ENCODE measurements around the gene TCERG1L. TPM values are rescaled to one million over a fixed set of nuclear protein-coding genes. Genes with fewer than 3 reads are reported as not detected.

TCERG1L gene
- total RNA-seq, 1 experiment from 2014 or later, result 1.5 TPM

GRCh38 chr10:131310551-131311401 lies 745 bp downstream of the TCERG1L start:
- Mint-ChIP-seq H3K27ac (no peak overlapping the region), H3K27me3 (ENCODE audit: low read depth) (peaks cover 14% of the 10 kb centered on the region), H3K4me3 (peak overlapping the region; percentile 60), H3K4me1 (peaks cover 3% of the 10 kb centered on the region; the same call in 1 of the 2 replicates), H3K36me3 (peaks cover 46% of the 10 kb centered on the region), H3K9me3 (peaks cover 49% of the 10 kb centered on the region)
- ChIA-PET POLR2A (no interaction called here), CTCF (interaction anchor here (0.6 kb wide), 1 partner anchor 569 kb away, joined by 4 read pairs; no protein-coding TSS in a partner anchor)
- TF ChIP-seq ZNF263 (CRISPR knock-in tag; IDR thresholded peaks at IDR 0.05; ENCODE audit: low read depth) (peak; percentile 57; the same call in 1 of the 2 replicates), IRF2 (CRISPR knock-in tag; IDR thresholded peaks at IDR 0.05; ENCODE audit: borderline replicate concordance, low read depth) (no peak)
- DNase-seq (ENCODE audit: low spot score), result no peak
- no peak for ATAC-seq

- H3K4me3 Mint-ChIP-seq, result peak overlapping the region; percentile 60
- ATAC-seq (no peak), DNase-seq (ENCODE audit: low spot score) (no peak)
- peaks cover 14% of the 10 kb centered on the region for H3K27me3 Mint-ChIP-seq (ENCODE audit: low read depth)
- H3K9me3 Mint-ChIP-seq, result peaks cover 49% of the 10 kb centered on the region
- H3K27ac Mint-ChIP-seq, result no peak overlapping the region
- POLR2A ChIA-PET, result no interaction called here
- peaks cover 48% of the 10 kb centered on the region for H3K36me3 Mint-ChIP-seq
- CTCF ChIA-PET, result no interaction called here
- peaks cover 3% of the 10 kb centered on the region; the same call in 1 of the 2 replicates for H3K4me1 Mint-ChIP-seq
- TF ChIP-seq USF2 (CRISPR knock-in tag; IDR thresholded peaks at IDR 0.05) (no peak), SMAD4 (CRISPR knock-in tag; IDR thresholded peaks at IDR 0.05) (no peak), NR1H2 (CRISPR knock-in tag; IDR thresholded peaks at IDR 0.05) (no peak), AR (CRISPR knock-in tag; IDR thresholded peaks at IDR 0.05) (no peak), MYBL2 (CRISPR knock-in tag; IDR thresholded peaks at IDR 0.05) (no peak), ATF6 (CRISPR knock-in tag; IDR thresholded peaks at IDR 0.05) (no peak), ATF3 (CRISPR knock-in tag; conservative IDR thresholded peaks at IDR 0.05) (no peak), NR2C2 (CRISPR knock-in tag; IDR thresholded peaks at IDR 0.05) (no peak), FOXJ3 (CRISPR knock-in tag; IDR thresholded peaks at IDR 0.05; ENCODE audit: borderline replicate concordance) (no peak), ERG (CRISPR knock-in tag; IDR thresholded peaks at IDR 0.05) (no peak), TEAD4 (CRISPR knock-in tag; IDR thresholded peaks at IDR 0.05) (no peak), ZNF671 (CRISPR knock-in tag; IDR thresholded peaks at IDR 0.05) (no peak), E2F5 (CRISPR knock-in tag; IDR thresholded peaks at IDR 0.05) (no peak), ZNF425 (CRISPR knock-in tag; conservative IDR thresholded peaks at IDR 0.05) (no peak), NR3C1 (CRISPR knock-in tag; conservative IDR thresholded peaks at IDR 0.05; ENCODE audit: low read depth) (no peak), ARID4B (CRISPR knock-in tag; IDR thresholded peaks at IDR 0.05; ENCODE audit: borderline replicate concordance) (no peak)
Observed at GRCh38 chr10:131310142-131310541, 1.4 kb downstream of the TCERG1L start.

All from WTC11 (cell line).